HCT116 (cell line): ENCODE measurements around the gene NEO1. TPM values are rescaled to one million over a fixed set of nuclear protein-coding genes. Genes with fewer than 3 reads are reported as not detected.

Source experiments
- ATAC-seq: fragments of 200-7000 bp; cut with Tn5 transposase; 2 replicates; pipeline ENCODE4 v1.9.1; 2020; ENCODE audit warnings: mild to moderate bottlenecking, moderate library complexity
- BruUV-seq: library from RNA; stranded (reverse); fragments of 400-500 nt; replicated peaks from 2 replicates; lab custom pipeline; 2021; lab: Mats Ljungman, UMichigan
- CTCF ChIA-PET: fragments of 300-600 bp; sonication (Branson Sonifier 250); formaldehyde crosslinking; loops from one replicate; lab custom pipeline; 2021; ENCODE audit warnings: antibody characterized with exemption; lab: Charles Lee
- POLR2A ChIA-PET: fragments of 300-600, 350-600 bp; sonication (Branson Sonifier 250); formaldehyde crosslinking; loops from one replicate; lab custom pipeline; 2021; ENCODE audit warnings: antibody characterized with exemption; lab: Charles Lee
- RAD21 ChIA-PET, 2 experiments: fragments of 300-600 bp; sonication (Branson Sonifier 250); formaldehyde crosslinking; loops; one replicate each; lab custom pipeline; 2023; ENCODE audit warnings: low total read pairs in 2 of 2; ENCODE audit not compliant: uncharacterized antibody in 2 of 2, unreplicated experiment in 2 of 2, low non-redundant PET in 1 of 2; lab: Charles Lee
- DNase-seq: peaks from one replicate; pipeline ENCODE4 v3.0.0-alpha.2; 2010; ENCODE audit warnings: low read depth, low spot score
- H2AFZ ChIP-seq: fragments of 200-600 bp; shearing (Covaris generic), sonication (generic); 2 replicates; pipeline ENCODE4 v1.6.1; 2017; ENCODE audit warnings: low read depth, mixed run types, mixed read lengths, antibody characterized with exemption, low read length; ENCODE audit not compliant: poor library complexity, severe bottlenecking
- H3K27ac ChIP-seq: 2 replicates; pipeline ENCODE4 v1.5.1; 2012; ENCODE audit warnings: low read depth, low read length
- H3K27me3 ChIP-seq: fragments of 200-600 bp; sonication (generic); 2 replicates; pipeline ENCODE4 v1.6.1; 2016; ENCODE audit warnings: mixed run types, low read length, mixed read lengths; ENCODE audit not compliant: insufficient read depth
- H3K36me3 ChIP-seq, 2 experiments: fragments of 200-500 bp in 1 of 2; fragments of 200-600 bp in 1 of 2; sonication (Bioruptor generic) in 1 of 2; sonication (generic) in 1 of 2; 2 replicates each; pipeline versions ENCODE4 v1.5.1 to v1.6.1; 2014 to 2016; ENCODE audit warnings: low read length in 2 of 2, inconsistent platforms in 1 of 2, mixed read lengths in 1 of 2, mixed run types in 1 of 2; ENCODE audit not compliant: insufficient read depth in 2 of 2, control insufficient read depth in 1 of 2
- H3K4me1 ChIP-seq, 2 experiments: fragments of 200-600 bp in 1 of 2; sonication (generic) in 1 of 2; 2 replicates each; pipeline versions ENCODE4 v1.5.1 to v1.6.1; 2012 to 2017; ENCODE audit warnings: low read length in 2 of 2, inconsistent platforms in 1 of 2, mild to moderate bottlenecking in 1 of 2, mixed read lengths in 1 of 2, mixed run types in 1 of 2, moderate library complexity in 1 of 2; ENCODE audit not compliant: insufficient read depth in 2 of 2, control insufficient read depth in 1 of 2
- H3K4me2 ChIP-seq: fragments of 200-600 bp; sonication (generic); 2 replicates; pipeline ENCODE4 v1.6.1; 2017; ENCODE audit warnings: mixed run types, low read length, mixed read lengths
- H3K4me3 ChIP-seq, 2 experiments: fragments of 200-600 bp in 1 of 2; sonication (generic) in 1 of 2; replicated peaks in 1 of 2; 2 replicates each; pipeline ENCODE4 v1.5.1; 2011 to 2016; ENCODE audit warnings: low read length in 2 of 2, control low read depth in 1 of 2, low read depth in 1 of 2, mild to moderate bottlenecking in 1 of 2, mixed read lengths in 1 of 2, mixed run types in 1 of 2
- H3K79me2 ChIP-seq: fragments of 200-600 bp; sonication (generic); 2 replicates; pipeline ENCODE4 v1.6.1; 2017; ENCODE audit warnings: mild to moderate bottlenecking, mixed run types, low read length, moderate library complexity, mixed read lengths; ENCODE audit not compliant: insufficient read depth
- H3K9ac ChIP-seq: fragments of 200-600 bp; sonication (generic); 2 replicates; pipeline ENCODE4 v1.6.1; 2016; ENCODE audit warnings: low read length, mixed read lengths
- H3K9me2 ChIP-seq: fragments of 200-600 bp; sonication (generic), shearing (Covaris generic); 2 replicates; pipeline ENCODE4 v1.6.1; 2017; ENCODE audit warnings: mixed run types, mild to moderate bottlenecking, moderate library complexity; ENCODE audit not compliant: insufficient read depth
- H3K9me3 ChIP-seq, 2 experiments: fragments of 200-500 bp in 1 of 2; fragments of 200-600 bp in 1 of 2; sonication (Bioruptor generic) in 1 of 2; sonication (generic) in 1 of 2; 2 replicates each; pipeline ENCODE4 v1.6.1; 2014 to 2017; ENCODE audit warnings: low read length in 2 of 2, mixed read lengths in 2 of 2, inconsistent platforms in 1 of 2, low read depth in 1 of 2, mild to moderate bottlenecking in 1 of 2, mixed run types in 1 of 2, moderate library complexity in 1 of 2; ENCODE audit not compliant: control insufficient read depth in 1 of 2, insufficient read depth in 1 of 2
- H4K20me1 ChIP-seq: fragments of 200-600 bp; sonication (generic), shearing (Covaris generic); 2 replicates; pipeline ENCODE4 v1.6.1; 2017; ENCODE audit warnings: mixed run types, mild to moderate bottlenecking, moderate library complexity; ENCODE audit not compliant: insufficient read depth
- ATF3 ChIP-seq: IDR thresholded peaks from 2 replicates; pipeline ENCODE4 v1.6.1; 2012
- CBX3 ChIP-seq: IDR thresholded peaks from 2 replicates; pipeline ENCODE4 v1.6.1; 2012; ENCODE audit warnings: low read depth
- CTCF ChIP-seq, 3 experiments: fragments of 200-600 bp in 1 of 3; sonication (generic) in 1 of 3; IDR thresholded peaks in 2 of 3; conservative IDR thresholded peaks in 1 of 3; 2 replicates each; pipeline ENCODE4 v1.5.1; 2012 to 2017; ENCODE audit warnings: low read depth in 2 of 3, low read length in 2 of 3, antibody characterized with exemption in 1 of 3, borderline replicate concordance in 1 of 3, control low read depth in 1 of 3, mild to moderate bottlenecking in 1 of 3, mixed read lengths in 1 of 3, mixed run types in 1 of 3, moderate library complexity in 1 of 3; ENCODE audit not compliant: insufficient read depth in 1 of 3
- EGR1 ChIP-seq: IDR thresholded peaks from 2 replicates; pipeline ENCODE4 v1.6.1; 2012; ENCODE audit warnings: low read depth
- ELF1 ChIP-seq: IDR thresholded peaks from 2 replicates; pipeline ENCODE4 v1.6.1; 2012; ENCODE audit warnings: low read depth, borderline replicate concordance
- EZH2 ChIP-seq: fragments of 200-600 bp; sonication (generic); IDR thresholded peaks from 2 replicates; pipeline ENCODE4 v1.6.1; 2017; ENCODE audit warnings: antibody characterized with exemption, mixed run types
- FOSL1 ChIP-seq: IDR thresholded peaks from 2 replicates; pipeline ENCODE4 v1.6.1; 2012; ENCODE audit warnings: low read depth
- JUND ChIP-seq: IDR thresholded peaks from 2 replicates; pipeline ENCODE4 v1.6.1; 2012
- REST ChIP-seq: IDR thresholded peaks from 2 replicates; pipeline ENCODE4 v1.6.1; 2012; ENCODE audit warnings: low read depth
- SP1 ChIP-seq: IDR thresholded peaks from 2 replicates; pipeline ENCODE4 v1.6.1; 2012; ENCODE audit warnings: low read depth
- ZBTB33 ChIP-seq: IDR thresholded peaks from 2 replicates; pipeline ENCODE4 v1.6.1; 2011; ENCODE audit warnings: mild to moderate bottlenecking, low read length, moderate library complexity; ENCODE audit not compliant: insufficient replicate concordance; ENCODE audit errors: extremely low read depth
- intact Hi-C: fragments of 100-400 bp; cut with micrococcal nuclease; formaldehyde crosslinking; loops from 2 replicates; pipeline ENCODE4 v1.10.0; 2022
- total RNA-seq: library from RNA; stranded (reverse); gene quantifications from one replicate; pipeline ENCODE4 v1.2.1, GENCODE V29; 2021; ENCODE audit not compliant: unreplicated experiment

NEO1 gene
- total RNA-seq, 1 experiment from 2014 or later: 30.0 TPM

- TF ChIP-seq ZBTB33 (no peak), CTCF (IDR thresholded peaks at IDR 0.05 in 2 of 3, conservative IDR thresholded peaks at IDR 0.05 in 1 of 3; ENCODE audit: borderline replicate concordance in 1 of 3, insufficient read depth in 1 of 3, low read depth in 2 of 3, low read length in 2 of 3) (no peak), JUND (no peak), ELF1 (no peak), EGR1 (no peak), ATF3 (no peak), FOSL1 (no peak), SP1 (no peak), EZH2 (no peak)
These were observed 68.0 kb downstream of the NEO1 start (continued) for GRCh38 chr15:73120269-73120668.

- H3K9me2 ChIP-seq: no peaks in the 10 kb centered on the region
- no peaks in the 10 kb centered on the region for H4K20me1 ChIP-seq
- RAD21 ChIA-PET: no interaction called here
- DNase-seq (no peak), ATAC-seq (no peak)
- intact Hi-C loops: no loop called here
- no peak overlapping the region for H3K27ac ChIP-seq
- no peaks in the 10 kb centered on the region for H3K4me1 ChIP-seq
- no peak overlapping the region for H2AFZ ChIP-seq
- no peaks in the 10 kb centered on the region for H3K36me3 ChIP-seq
- no peaks in the 10 kb centered on the region for H3K79me2 ChIP-seq
- POLR2A ChIA-PET: no interaction called here
- H3K4me3 ChIP-seq: no peak overlapping the region
- H3K4me2 ChIP-seq: no peak overlapping the region
- H3K9ac ChIP-seq: no peak overlapping the region
- BruUV-seq: no TSS peak
- no peaks in the 10 kb centered on the region for H3K9me3 ChIP-seq
- TF ChIP-seq ELF1 (no peak), EGR1 (no peak), CBX3 (no peak), EZH2 (no peak), REST (no peak)
- H3K27me3 ChIP-seq: no peaks in the 10 kb centered on the region
- CTCF ChIA-PET: no interaction called here
These were observed 73.0 kb downstream of the NEO1 start for GRCh38 chr15:73125219-73125618.
